GM19328 (cell line): ENCODE results near the gene TEKTIP1.
"Not testable (repeated sequence)": the region's sequence is repeated elsewhere in the genome, so short reads cannot be mapped to it uniquely, and the experiment has no call there.

ENCODE experiments used
- ATAC-seq: cut with Tn5 transposase; IDR thresholded peaks from one replicate; pipeline ENCODE4 v1.9.1; 2021; ENCODE audit warnings: mild to moderate bottlenecking, moderate library complexity; ENCODE audit not compliant: unreplicated experiment

TEKTIP1 gene

GRCh38 chr19:3556423-3556977 lies 17.5 kb downstream of the TEKTIP1 start:
- ATAC-seq, result no peak

GRCh38 chr19:3556978-3557460 lies 18.0 kb downstream of the TEKTIP1 start:
- ATAC-seq, result peak; percentile 24

GRCh38 chr19:3557461-3558248 lies 18.7 kb downstream of the TEKTIP1 start, which contains the start of gene MFSD12:
TSS of gene MFSD12 (minus strand) at chr19:3557586. CDS start at chr19:3557403, 183 bp downstream.
- ATAC-seq, result peak; percentile 91

- ATAC-seq, result no peak
These were observed 24.9 kb downstream of the TEKTIP1 start for GRCh38 chr19:3563709-3564524.

GRCh38 chr19:3565139-3565538 lies 26.2 kb downstream of the TEKTIP1 start:
- ATAC-seq, result no peak

- not testable (repeated sequence) for ATAC-seq
These were observed 31.1 kb downstream of the TEKTIP1 start for GRCh38 chr19:3570042-3570441.

GRCh38 chr19:3570606-3571011 lies 31.6 kb downstream of the TEKTIP1 start:
- ATAC-seq, result no peak

- peak; percentile 94 for ATAC-seq
These were observed 33.3 kb downstream of the TEKTIP1 start for GRCh38 chr19:3572132-3572854.

- no peak for ATAC-seq
These were observed 33.8 kb downstream of the TEKTIP1 start, which contains the start of gene HMG20B for GRCh38 chr19:3572855-3573161. TSS of gene HMG20B (plus strand) at chr19:3572944. CDS start at chr19:3573310, 366 bp downstream.

GRCh38 chr19:3573162-3573857 lies 34.3 kb downstream of the TEKTIP1 start:
- ATAC-seq, result no peak

GRCh38 chr19:3573858-3574637 lies 35.1 kb downstream of the TEKTIP1 start:
- ATAC-seq, result no peak

GRCh38 chr19:3575260-3575741 lies 36.3 kb downstream of the TEKTIP1 start:
- no peak for ATAC-seq

- ATAC-seq, result no peak
These were observed 37.1 kb downstream of the TEKTIP1 start for GRCh38 chr19:3575949-3576673.

GRCh38 chr19:3576696-3577443 lies 37.9 kb downstream of the TEKTIP1 start:
- ATAC-seq, result no peak

- no peak for ATAC-seq
These were observed 38.9 kb downstream of the TEKTIP1 start for GRCh38 chr19:3577723-3578344.

GRCh38 chr19:3578390-3578789 lies 39.4 kb downstream of the TEKTIP1 start:
- no peak for ATAC-seq

- no peak for ATAC-seq
These were observed 41.4 kb downstream of the TEKTIP1 start for GRCh38 chr19:3580156-3580934.
